ENCODE measurements around the gene NDUFAF3. TPM values are rescaled to one million over a fixed set of nuclear protein-coding genes. Genes with fewer than 3 reads are reported as not detected.

Gene NDUFAF3
- total and polyA plus RNA-seq, 2 experiments from 2014 or later: 70.7 to 140 TPM

DNA sequence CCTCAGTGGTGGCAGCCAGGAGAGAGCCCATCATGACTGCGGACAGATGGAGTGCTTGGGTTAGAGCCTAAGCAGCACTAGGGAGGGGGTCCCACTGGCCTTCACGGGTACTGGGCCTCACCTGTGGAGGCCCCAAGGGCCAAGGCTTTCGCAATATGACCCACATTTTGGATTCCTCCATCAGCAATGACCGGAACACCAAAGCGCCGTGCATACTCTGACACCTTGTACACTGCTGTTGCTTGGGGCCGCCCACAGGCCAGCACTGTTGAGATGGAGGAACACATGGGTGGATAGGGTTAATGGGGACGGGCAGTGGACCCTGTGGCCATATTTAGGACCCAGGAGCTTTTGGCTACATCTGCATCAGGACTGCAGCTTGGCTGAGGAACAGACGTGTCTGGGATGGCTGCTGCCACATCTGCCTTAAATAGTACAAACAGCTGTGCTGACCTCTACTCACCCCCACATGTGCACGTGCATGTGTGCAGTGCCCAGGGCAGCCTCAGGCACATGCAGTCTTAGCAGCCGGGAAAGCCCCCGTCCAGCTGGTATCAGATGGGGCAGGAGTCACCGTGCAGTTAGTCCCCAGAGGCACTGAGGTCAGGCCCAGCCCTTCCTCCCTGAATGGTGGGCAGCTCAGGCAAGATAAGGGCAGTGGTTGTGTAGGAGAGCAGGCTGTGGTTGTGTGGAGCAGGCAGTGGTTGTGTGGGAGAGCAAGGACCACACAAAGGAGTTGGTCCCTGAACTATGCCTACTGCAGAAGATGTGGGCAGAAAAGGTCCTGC is 3.3 kb downstream of the NDUFAF3 start:
- H3K27ac ChIP-seq: no peak overlapping the region

DNA sequence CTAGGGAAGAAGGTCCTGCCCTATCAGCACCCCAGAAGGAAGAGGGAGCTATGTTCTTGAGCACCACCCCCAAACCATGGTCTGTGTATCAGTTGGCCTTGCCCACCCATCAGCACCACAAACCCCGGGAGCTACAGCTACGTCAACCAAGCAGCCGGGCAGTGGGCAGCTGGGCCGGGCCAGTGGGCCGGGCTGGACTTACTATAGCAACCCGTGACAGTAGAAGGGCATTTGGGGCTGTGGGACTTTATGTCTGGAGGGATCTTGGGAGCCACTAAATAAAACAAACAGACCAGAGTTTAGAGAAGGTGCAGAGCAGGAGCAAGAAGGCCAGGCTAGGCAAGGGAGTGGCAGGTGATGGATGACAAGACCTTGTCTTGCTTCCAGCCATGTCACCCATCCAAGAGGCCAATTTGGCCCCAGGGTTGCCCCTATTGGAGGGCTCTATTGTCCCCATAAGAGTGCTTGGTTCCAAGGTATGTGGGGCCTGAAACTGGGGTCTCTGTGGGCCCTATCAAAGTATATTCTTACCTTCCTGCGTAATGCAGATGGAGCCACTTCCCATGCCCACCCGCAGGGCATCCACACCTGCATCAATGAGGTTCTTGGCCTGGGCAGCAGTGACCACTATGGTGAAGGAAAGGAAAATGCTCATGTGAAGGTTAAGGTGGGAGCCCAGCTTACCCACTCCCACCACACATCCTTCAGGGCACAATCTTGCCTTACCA is 4.0 kb downstream of the NDUFAF3 start:
- Histone ChIP-seq H3K4me1 (ENCODE audit: insufficient read depth) (peaks cover 21% of the 10 kb centered on the region), H3K79me2 (peaks cover 54% of the 10 kb centered on the region)

More for the DNA sequence above, 3.3 kb downstream of the NDUFAF3 start:
- DNase-seq (ENCODE audit: low spot score): no peak
- Histone ChIP-seq H3K4me1 (ENCODE audit: insufficient read depth) (peaks cover 25% of the 10 kb centered on the region), H3K36me3 (replicated peaks; ENCODE audit: insufficient read depth, low read depth) (no peaks in the 10 kb centered on the region), H3K9me2 (replicated peaks; ENCODE audit: insufficient read depth) (no peaks in the 10 kb centered on the region), H4K20me1 (ENCODE audit: insufficient read depth, poor library complexity, severe bottlenecking) (no peaks in the 10 kb centered on the region), H3K4me3 (no peak overlapping the region), H2AFZ (no peak overlapping the region), H3K4me2 (no peak overlapping the region), H3K79me2 (peaks cover 62% of the 10 kb centered on the region), H3K9me3 (ENCODE audit: low read depth) (no peaks in the 10 kb centered on the region), H3K27me3 (no peaks in the 10 kb centered on the region)
- no peak for TF ChIP-seq EZH2 (IDR thresholded peaks at IDR 0.05; ENCODE audit: borderline replicate concordance)
- TF ChIP-seq, protein P1, sequence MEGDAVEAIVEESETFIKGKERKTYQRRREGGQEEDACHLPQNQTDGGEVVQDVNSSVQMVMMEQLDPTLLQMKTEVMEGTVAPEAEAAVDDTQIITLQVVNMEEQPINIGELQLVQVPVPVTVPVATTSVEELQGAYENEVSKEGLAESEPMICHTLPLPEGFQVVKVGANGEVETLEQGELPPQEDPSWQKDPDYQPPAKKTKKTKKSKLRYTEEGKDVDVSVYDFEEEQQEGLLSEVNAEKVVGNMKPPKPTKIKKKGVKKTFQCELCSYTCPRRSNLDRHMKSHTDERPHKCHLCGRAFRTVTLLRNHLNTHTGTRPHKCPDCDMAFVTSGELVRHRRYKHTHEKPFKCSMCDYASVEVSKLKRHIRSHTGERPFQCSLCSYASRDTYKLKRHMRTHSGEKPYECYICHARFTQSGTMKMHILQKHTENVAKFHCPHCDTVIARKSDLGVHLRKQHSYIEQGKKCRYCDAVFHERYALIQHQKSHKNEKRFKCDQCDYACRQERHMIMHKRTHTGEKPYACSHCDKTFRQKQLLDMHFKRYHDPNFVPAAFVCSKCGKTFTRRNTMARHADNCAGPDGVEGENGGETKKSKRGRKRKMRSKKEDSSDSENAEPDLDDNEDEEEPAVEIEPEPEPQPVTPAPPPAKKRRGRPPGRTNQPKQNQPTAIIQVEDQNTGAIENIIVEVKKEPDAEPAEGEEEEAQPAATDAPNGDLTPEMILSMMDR (IDR thresholded peaks at IDR 0.05; ENCODE audit: poor library complexity): no peak
- no peak for TF ChIP-seq EZH2phosphoT487 (IDR thresholded peaks at IDR 0.05; ENCODE audit: low read depth, severe bottlenecking, unreplicated experiment)
- 90% methylated on average over 13 of the region's 13 CpGs for WGBS (ENCODE audit: low lambda C conversion rate, missing lambda C conversion rate)

DNA sequence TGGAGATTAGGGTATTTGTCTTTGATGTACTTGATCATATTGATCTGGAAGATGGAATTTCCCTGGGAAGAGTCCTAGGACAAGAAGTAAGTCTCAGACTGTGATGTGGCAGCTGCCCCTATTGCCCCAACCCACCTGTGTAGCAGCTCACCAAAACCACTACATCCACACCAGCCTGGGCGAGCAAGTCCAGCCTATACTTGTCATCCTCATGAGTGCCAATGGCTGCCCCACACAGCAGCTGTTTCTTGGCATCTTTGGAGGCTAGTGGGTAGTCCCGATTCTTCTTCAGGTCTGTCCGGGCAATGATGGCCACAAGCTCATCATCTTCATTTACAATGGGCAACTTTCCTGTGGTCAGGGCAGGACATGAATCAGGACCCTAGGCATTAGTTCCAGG is 4.6 kb downstream of the NDUFAF3 start:
- no peaks in the 10 kb centered on the region for H4K20me1 ChIP-seq (ENCODE audit: insufficient read depth, poor library complexity, severe bottlenecking)
- H3K9me2 ChIP-seq (replicated peaks; ENCODE audit: insufficient read depth): no peaks in the 10 kb centered on the region
- no peak overlapping the region for H3K27ac ChIP-seq
- no peaks in the 10 kb centered on the region for H3K36me3 ChIP-seq (replicated peaks; ENCODE audit: insufficient read depth, low read depth)
- no peaks in the 10 kb centered on the region for H3K9me3 ChIP-seq (ENCODE audit: low read depth)
- DNase-seq (ENCODE audit: low spot score): no peak
- H3K27me3 ChIP-seq: no peaks in the 10 kb centered on the region
- no peak for TF ChIP-seq EZH2 (IDR thresholded peaks at IDR 0.05; ENCODE audit: borderline replicate concordance)
- no peak for TF ChIP-seq EZH2phosphoT487 (IDR thresholded peaks at IDR 0.05; ENCODE audit: low read depth, severe bottlenecking, unreplicated experiment)
- TF ChIP-seq, protein P1 (IDR thresholded peaks at IDR 0.05; ENCODE audit: poor library complexity): no peak
- peaks cover 21% of the 10 kb centered on the region for H3K4me1 ChIP-seq (ENCODE audit: insufficient read depth)
- H3K79me2 ChIP-seq: peaks cover 54% of the 10 kb centered on the region
- no peak overlapping the region for H3K4me2 ChIP-seq
- H2AFZ ChIP-seq: no peak overlapping the region
- 97% methylated on average over 3 of the region's 3 CpGs for WGBS (ENCODE audit: low lambda C conversion rate, missing lambda C conversion rate)
- H3K4me3 ChIP-seq: no peak overlapping the region

More for the DNA sequence above, 4.0 kb downstream of the NDUFAF3 start:
- H4K20me1 ChIP-seq (ENCODE audit: insufficient read depth, poor library complexity, severe bottlenecking): no peaks in the 10 kb centered on the region
- H3K27me3 ChIP-seq: no peaks in the 10 kb centered on the region
- H3K27ac ChIP-seq: no peak overlapping the region
- no peak overlapping the region for H2AFZ ChIP-seq
- H3K36me3 ChIP-seq (replicated peaks; ENCODE audit: insufficient read depth, low read depth): no peaks in the 10 kb centered on the region
- H3K9me3 ChIP-seq (ENCODE audit: low read depth): no peaks in the 10 kb centered on the region
- H3K4me2 ChIP-seq: no peak overlapping the region
- no peak for DNase-seq (ENCODE audit: low spot score)
- H3K9me2 ChIP-seq (replicated peaks; ENCODE audit: insufficient read depth): no peaks in the 10 kb centered on the region
- WGBS (ENCODE audit: low lambda C conversion rate, missing lambda C conversion rate): 96% methylated on average over 8 of the region's 8 CpGs
- H3K4me3 ChIP-seq: no peak overlapping the region
- TF ChIP-seq EZH2phosphoT487 (IDR thresholded peaks at IDR 0.05; ENCODE audit: low read depth, severe bottlenecking, unreplicated experiment): no peak
- TF ChIP-seq, protein P1 (IDR thresholded peaks at IDR 0.05; ENCODE audit: poor library complexity): no peak
- TF ChIP-seq EZH2 (IDR thresholded peaks at IDR 0.05; ENCODE audit: borderline replicate concordance): no peak

Measured in hepatocyte (in vitro differentiated cells).